Endothelial cell of umbilical vein (primary cell): Measurements from ENCODE around the gene TRPV2. TPM values are rescaled to one million over a fixed set of nuclear protein-coding genes. Genes with fewer than 3 reads are reported as not detected.

Source experiments
- BruUV-seq: library from RNA; stranded (reverse); fragments of 400-500 nt; replicated peaks from 2 replicates; lab custom pipeline; 2021; lab: Mats Ljungman, UMichigan
- CTCF ChIA-PET: fragments of 300-600, 350-600 bp; sonication (Branson Sonifier 250); formaldehyde crosslinking; loops from one replicate; lab custom pipeline; 2021; ENCODE audit warnings: antibody characterized with exemption, inconsistent platforms; lab: Charles Lee
- POLR2A ChIA-PET: fragments of 300-600, 350-600 bp; sonication (Branson Sonifier 250); formaldehyde crosslinking; loops from one replicate; lab custom pipeline; 2021; ENCODE audit warnings: antibody characterized with exemption, inconsistent platforms; lab: Charles Lee
- DNase-seq: peaks from one replicate; pipeline ENCODE4 v3.0.0-alpha.2; 2011; ENCODE audit warnings: low read depth, low spot score
- FAIRE-seq: peaks from 2 replicates; lab custom pipeline; 2011; peaks lifted over from hg19 to GRCh38; lab: Jason Lieb, UNC
- H2AFZ ChIP-seq: 2 replicates; pipeline ENCODE4 v1.6.0; 2012; ENCODE audit warnings: low read depth, low read length, control low read depth, inconsistent platforms
- H3K27ac ChIP-seq: 2 replicates; pipeline ENCODE4 v1.5.1; 2011; ENCODE audit warnings: low read depth, mild to moderate bottlenecking, control low read depth, low read length, moderate library complexity; ENCODE audit not compliant: insufficient read depth
- H3K27me3 ChIP-seq, 2 experiments: 2 replicates each; pipeline versions ENCODE4 v1.6.0 to v1.6.1; 2011; ENCODE audit warnings: low read length in 2 of 2, mixed read lengths in 1 of 2; ENCODE audit not compliant: control insufficient read depth in 2 of 2, insufficient read depth in 2 of 2
- H3K36me3 ChIP-seq, 2 experiments: 2 replicates in 1 of 2; 3 replicates in 1 of 2; pipeline ENCODE4 v1.5.1; 2011; ENCODE audit warnings: low read length in 2 of 2, mild to moderate bottlenecking in 1 of 2, moderate library complexity in 1 of 2; ENCODE audit not compliant: control insufficient read depth in 2 of 2, insufficient read depth in 2 of 2; ENCODE audit errors: extremely low read depth in 1 of 2
- H3K4me1 ChIP-seq: 3 replicates; pipeline ENCODE4 v1.5.1; 2011; ENCODE audit warnings: mild to moderate bottlenecking, low read length; ENCODE audit not compliant: control insufficient read depth, insufficient read depth; ENCODE audit errors: extremely low read depth
- H3K4me2 ChIP-seq: 2 replicates; pipeline ENCODE4 v1.6.1; 2011; ENCODE audit warnings: low read length, control low read depth, mixed read lengths; ENCODE audit not compliant: insufficient read depth
- H3K4me3 ChIP-seq, 3 experiments: fragments of 200-600 bp in 1 of 3; sonication (generic), shearing (Covaris generic) in 1 of 3; replicated peaks in 1 of 3; 2 replicates each; pipeline ENCODE4 v1.5.1; 2011 to 2016; ENCODE audit warnings: control low read depth in 3 of 3, low read length in 3 of 3, mild to moderate bottlenecking in 2 of 3, inconsistent platforms in 1 of 3, low read depth in 1 of 3, moderate library complexity in 1 of 3; ENCODE audit not compliant: insufficient read depth in 1 of 3
- H3K79me2 ChIP-seq: 2 replicates; pipeline ENCODE4 v1.6.0; 2012; ENCODE audit warnings: low read length, inconsistent platforms; ENCODE audit not compliant: control insufficient read depth, insufficient read depth
- H3K9ac ChIP-seq: replicated peaks from 2 replicates; pipeline ENCODE3; 2011; ENCODE audit warnings: low read length, control low read depth; ENCODE audit not compliant: insufficient read depth; ENCODE audit errors: extremely low read depth
- H3K9me1 ChIP-seq: replicated peaks from 3 replicates; pipeline ENCODE4 v1.6.0; 2011; ENCODE audit warnings: mild to moderate bottlenecking, low read length; ENCODE audit not compliant: control insufficient read depth, insufficient read depth; ENCODE audit errors: extremely low read depth
- H3K9me3 ChIP-seq: replicated peaks from 2 replicates; pipeline ENCODE4 v1.5.1; 2012; ENCODE audit warnings: low read length, inconsistent platforms; ENCODE audit not compliant: control insufficient read depth, insufficient read depth
- H4K20me1 ChIP-seq: replicated peaks from 2 replicates; pipeline ENCODE3; 2011; ENCODE audit warnings: mild to moderate bottlenecking, low read length; ENCODE audit not compliant: control insufficient read depth, insufficient read depth; ENCODE audit errors: extremely low read depth
- CTCF ChIP-seq, 2 donors: IDR thresholded peaks; 1 replicate in 1 of 2; 2 replicates in 1 of 2; pipeline ENCODE4 v1.5.1; 2011; ENCODE audit warnings: low read length in 2 of 2, mild to moderate bottlenecking in 2 of 2, moderate library complexity in 2 of 2, control low read depth in 1 of 2, inconsistent platforms in 1 of 2, low read depth in 1 of 2; ENCODE audit not compliant: insufficient read depth in 1 of 2; ENCODE audit errors: extremely low read depth in 1 of 2
- EZH2 ChIP-seq: IDR thresholded peaks from 2 replicates; pipeline ENCODE4 v1.6.1; 2012; ENCODE audit warnings: borderline replicate concordance, low read depth, mild to moderate bottlenecking, moderate library complexity, low read length, inconsistent platforms; ENCODE audit not compliant: severe bottlenecking
- FOS ChIP-seq: IDR thresholded peaks from 2 replicates; pipeline ENCODE4 v1.6.1; 2011; ENCODE audit warnings: mild to moderate bottlenecking, low read length, moderate library complexity, borderline replicate concordance; ENCODE audit not compliant: insufficient read depth
- GATA2 ChIP-seq: IDR thresholded peaks from 2 replicates; pipeline ENCODE4 v1.7.0; 2011; ENCODE audit warnings: low read depth, mild to moderate bottlenecking, moderate library complexity, mixed read lengths, low read length; ENCODE audit not compliant: insufficient read length, insufficient read depth
- JUN ChIP-seq: IDR thresholded peaks from 2 replicates; pipeline ENCODE4 v1.6.1; 2011; ENCODE audit warnings: borderline replicate concordance, low read depth; ENCODE audit not compliant: insufficient read length, insufficient read depth
- MAX ChIP-seq: IDR thresholded peaks from 2 replicates; pipeline ENCODE4 v1.6.1; 2011; ENCODE audit not compliant: insufficient read depth, insufficient read length
- MYC ChIP-seq: IDR thresholded peaks from one replicate; pipeline ENCODE4 v1.6.1; 2011; ENCODE audit warnings: mild to moderate bottlenecking, low read depth, low read length
- POLR2A ChIP-seq: IDR thresholded peaks from 2 replicates; pipeline ENCODE4 v1.6.1; 2012; ENCODE audit warnings: low read depth, mild to moderate bottlenecking, control low read depth, low read length
- POLR2AphosphoS5 ChIP-seq: IDR thresholded peaks from 2 replicates; pipeline ENCODE4 v1.6.1; 2012; ENCODE audit warnings: low read depth, mild to moderate bottlenecking, control low read depth, low read length, moderate library complexity; ENCODE audit not compliant: insufficient read depth
- dilution Hi-C: fragments of 300-500 bp; cut with MboI; formaldehyde crosslinking; loops from one replicate; pipeline ENCODE4 v1.15.0; 2019; ENCODE audit warnings: low sequenced_read_pairs; ENCODE audit not compliant: extremely low pct_ligation_motif_present
- intact Hi-C: fragments of 100-400 bp; cut with micrococcal nuclease; formaldehyde crosslinking; loops from one replicate; pipeline ENCODE4 v1.10.0; 2022
- polyA plus RNA-seq, 4 experiments: library from polyadenylated mRNA; depleted of rRNA in 3 of 4; stranded (reverse) in 3 of 4; unstranded in 1 of 4; fragments of >200 nt; gene quantifications; 2 replicates each; pipeline versions ENCODE4 v1.2.1 to v1.2.3, GENCODE V29; 2011 to 2012; ENCODE audit warnings: missing spikeins in 1 of 4
- total RNA-seq: library from RNA; stranded (reverse); gene quantifications from 2 replicates; pipeline ENCODE4 v1.2.3, GENCODE V29; 2021

TRPV2 gene
- total and polyA plus RNA-seq, 2 donors (not counting 3 experiments of a cell fraction or from before 2014, with no cell fraction given) = 4.2 to 10.6 TPM

- TF ChIP-seq POLR2A (no peak), FOS (no peak), GATA2 (no peak), MYC (no peak), EZH2 (no peak), POLR2AphosphoS5 (no peak), JUN (no peak), MAX (no peak), CTCF (IDR thresholded peaks at IDR 0.05; ENCODE audit: extremely low read depth in 1 of 2, insufficient read depth in 1 of 2, low read depth in 1 of 2, low read length in 2 of 2) (no peak)
- Histone ChIP-seq H3K36me3 (no peaks in the 10 kb centered on the region), H3K27me3 (no peaks in the 10 kb centered on the region), H3K79me2 (no peaks in the 10 kb centered on the region), H3K4me2 (no peak overlapping the region), H3K9me1 (no peaks in the 10 kb centered on the region), H3K4me1 (peaks cover 23% of the 10 kb centered on the region), H2AFZ (no peak overlapping the region), H3K9me3 (no peaks in the 10 kb centered on the region), H3K27ac (no peak overlapping the region), H4K20me1 (no peaks in the 10 kb centered on the region), H3K9ac (no peak overlapping the region), H3K4me3 (no peak overlapping the region)
- CTCF ChIA-PET = no interaction called here
- POLR2A ChIA-PET = interaction anchor here (1.0 kb wide), 1 partner anchor 21 kb away, joined by 4 read pairs; no protein-coding TSS in a partner anchor
- BruUV-seq = no TSS peak
- dilution Hi-C loops (no loop called here), intact Hi-C loops (loop anchor here (10.0 kb wide), 1 partner anchor 53 kb away; no protein-coding TSS in a partner anchor)
- DNase-seq (no peak), FAIRE-seq (no peak)
Measured at GRCh38 chr17:16417399-16417798, 2.0 kb downstream of the TRPV2 start.
